Activated gamma-delta T cell treated with Interleukin-2 at 50 U/mL for 16 hours (primary cell): ENCODE results near the gene SRSF4.

ENCODE experiments used
- DNase-seq: peaks from one replicate; pipeline ENCODE4 v3.0.0-alpha.2; 2020

The SRSF4 gene

DNA sequence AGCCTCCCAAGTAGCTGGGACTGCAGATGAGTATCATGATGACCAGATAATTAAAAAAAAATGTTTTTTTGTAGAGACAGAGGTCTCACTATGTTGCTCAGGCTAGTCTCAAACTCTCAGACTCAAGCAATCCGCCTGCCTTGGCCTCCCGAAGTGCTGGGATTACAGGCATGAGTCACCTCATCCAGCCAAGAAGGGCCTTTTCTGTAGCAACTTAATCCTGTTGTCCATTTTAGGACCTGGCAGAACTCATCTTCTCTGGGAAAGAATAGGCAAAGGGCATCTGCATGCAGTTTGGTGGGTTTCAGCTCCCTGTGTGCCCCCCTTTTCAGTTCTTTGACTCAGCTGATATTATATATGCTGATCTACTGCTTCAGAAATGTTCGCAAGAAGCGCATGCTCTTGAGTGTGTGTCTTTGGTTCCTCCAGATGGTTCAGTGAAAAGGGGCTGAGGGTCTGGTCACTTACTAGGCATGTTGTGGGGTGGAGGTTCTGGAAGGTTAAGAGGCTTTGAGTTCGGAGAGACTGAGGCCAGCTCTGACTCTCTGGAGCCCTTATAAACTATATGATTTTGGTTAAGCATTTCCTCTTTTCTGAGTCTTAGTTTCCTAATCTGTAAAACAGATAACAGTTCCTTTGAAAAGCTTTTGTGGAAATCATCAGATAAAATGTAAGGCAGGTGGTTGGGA, 19.4 kb upstream of the SRSF4 start:
- DNase-seq, result no peak

DNA sequence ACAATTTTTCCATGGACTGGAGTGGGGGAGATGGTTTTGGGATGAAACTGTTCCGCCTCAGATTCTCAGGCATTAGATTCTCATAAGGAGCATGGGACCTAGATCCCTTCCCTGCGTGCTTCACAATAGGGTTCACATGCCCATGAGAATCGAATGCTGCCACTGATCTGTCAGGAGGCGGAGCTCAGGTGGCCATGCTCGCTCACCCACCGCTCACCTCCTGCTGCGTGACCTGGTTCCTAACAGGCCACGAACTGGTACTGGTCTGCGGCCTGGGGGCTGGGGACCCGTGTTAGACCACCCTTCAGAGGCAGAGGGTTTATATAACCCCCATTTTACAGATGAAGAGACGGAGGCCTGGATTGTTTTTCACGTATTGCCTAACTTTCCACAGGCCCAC, 16.3 kb upstream of the SRSF4 start:
- DNase-seq, result no peak

DNA sequence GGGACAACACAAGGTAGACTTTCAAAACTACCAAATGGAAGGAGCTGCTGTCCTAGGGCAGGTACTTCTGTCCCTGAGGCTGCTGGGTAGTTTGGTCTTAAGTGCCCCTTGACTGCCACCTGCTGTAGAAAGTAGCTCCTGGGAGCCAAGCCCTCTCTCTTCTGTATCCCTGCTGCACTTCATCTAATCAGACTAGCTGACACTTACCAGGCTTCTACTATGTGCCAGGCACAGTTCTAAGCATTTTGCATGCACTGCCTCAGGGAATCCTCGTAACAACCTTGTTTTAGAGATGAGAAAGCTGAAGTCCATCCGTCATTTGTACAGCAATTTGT, 15.9 kb upstream of the SRSF4 start:
- DNase-seq, result peak; percentile 9

DNA sequence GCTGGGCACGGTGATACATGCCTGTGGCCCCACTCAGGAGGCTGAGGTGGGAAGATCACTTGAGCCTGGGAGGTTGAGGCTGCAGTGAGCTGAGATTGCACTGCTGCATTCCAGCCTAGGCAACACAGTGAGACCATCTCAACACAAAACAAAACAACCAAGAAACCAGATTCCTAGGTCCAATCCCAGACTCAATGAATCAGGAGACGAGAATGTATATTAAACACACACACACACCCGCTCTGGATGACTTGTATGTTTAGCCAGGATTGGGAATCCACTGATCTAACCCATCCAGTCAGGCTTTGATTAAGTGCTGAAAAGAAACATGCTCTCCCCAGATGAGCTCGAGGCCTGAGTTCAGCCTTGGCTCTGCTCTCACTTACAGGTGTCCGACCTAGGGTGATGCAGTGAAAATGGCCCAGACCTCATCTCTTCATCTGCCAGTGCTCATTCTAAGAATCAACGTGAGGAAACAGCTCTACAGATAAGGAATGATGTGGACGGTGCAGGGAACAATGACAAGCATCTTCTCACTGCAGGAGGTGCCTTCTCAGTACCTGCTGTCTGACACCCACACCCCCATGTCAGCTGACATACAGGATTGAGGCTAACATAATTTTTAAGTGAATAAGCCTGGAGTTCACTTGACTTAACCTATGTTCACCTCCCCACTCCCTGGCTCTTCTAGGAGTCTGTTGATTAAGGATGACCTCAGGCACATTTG, 15.3 kb upstream of the SRSF4 start:
- no peak for DNase-seq

DNA sequence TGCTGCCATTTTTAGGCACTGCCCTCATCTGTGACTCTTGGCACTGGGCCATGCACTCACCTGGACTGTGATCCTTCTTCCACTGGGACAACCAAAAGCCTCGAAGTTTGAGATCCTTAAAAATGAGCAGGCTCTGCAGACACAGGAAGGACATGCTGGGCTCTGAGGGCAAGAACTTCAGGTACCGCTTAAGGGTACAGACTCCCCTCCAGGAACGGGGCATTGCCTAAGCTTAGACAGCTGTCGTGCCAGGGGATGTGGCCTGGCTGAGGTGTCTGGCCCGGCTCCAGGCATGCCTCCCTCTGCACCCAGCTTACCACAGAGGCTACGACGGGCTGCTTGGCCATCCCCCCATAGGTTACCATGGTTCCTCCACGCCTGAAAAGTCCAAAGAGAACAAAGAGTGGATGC, 14.2 kb upstream of the SRSF4 start:
- no peak for DNase-seq

DNA sequence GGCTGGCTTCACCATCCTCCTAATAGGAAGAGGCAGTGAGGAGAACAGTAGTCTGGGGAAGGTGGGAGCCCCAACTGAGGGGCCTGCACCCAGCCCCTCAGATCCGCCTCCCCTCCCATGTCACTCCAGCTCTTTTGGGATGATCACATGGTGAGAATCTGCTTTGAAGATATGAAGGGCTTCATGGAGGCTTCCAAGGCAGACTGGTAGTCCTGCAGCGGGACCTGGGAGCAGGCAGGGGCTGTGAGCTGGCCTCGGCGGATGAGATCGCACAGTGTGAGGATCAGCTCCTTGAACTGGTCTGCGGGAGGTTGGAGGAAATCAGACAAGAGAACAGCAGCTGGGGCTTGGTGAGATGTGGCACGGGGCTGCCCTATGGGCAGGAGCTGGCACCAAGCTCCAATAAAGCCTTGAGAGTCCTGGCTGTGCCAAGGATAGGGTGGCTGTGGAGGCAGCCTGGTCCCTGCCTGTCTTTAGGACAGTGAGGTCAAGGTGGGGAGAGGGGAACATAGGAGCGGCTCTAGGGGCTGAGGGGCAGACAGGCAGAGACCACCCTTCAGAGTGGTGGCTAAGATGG, 12.3 kb upstream of the SRSF4 start:
- DNase-seq, result no peak

DNA sequence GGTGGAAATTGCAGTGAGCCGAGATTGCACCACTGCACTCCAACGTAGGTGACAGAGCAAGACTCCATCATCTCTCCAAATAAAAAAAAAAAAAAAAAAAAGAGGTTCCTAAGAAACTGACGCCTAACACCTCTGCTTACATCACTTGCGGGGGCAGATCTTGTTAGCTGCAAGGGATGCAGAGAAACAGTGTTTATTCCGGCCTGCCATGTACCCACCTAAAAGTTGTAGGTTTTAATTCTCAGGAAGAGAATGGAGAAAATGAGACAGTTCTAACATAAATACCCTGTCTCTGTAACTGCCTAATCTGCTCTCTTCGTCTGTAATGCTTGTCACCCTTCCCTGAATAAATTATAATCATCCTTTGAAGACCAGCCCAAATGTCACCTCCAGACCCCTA, 9.0 kb upstream of the SRSF4 start:
- no peak for DNase-seq

DNA sequence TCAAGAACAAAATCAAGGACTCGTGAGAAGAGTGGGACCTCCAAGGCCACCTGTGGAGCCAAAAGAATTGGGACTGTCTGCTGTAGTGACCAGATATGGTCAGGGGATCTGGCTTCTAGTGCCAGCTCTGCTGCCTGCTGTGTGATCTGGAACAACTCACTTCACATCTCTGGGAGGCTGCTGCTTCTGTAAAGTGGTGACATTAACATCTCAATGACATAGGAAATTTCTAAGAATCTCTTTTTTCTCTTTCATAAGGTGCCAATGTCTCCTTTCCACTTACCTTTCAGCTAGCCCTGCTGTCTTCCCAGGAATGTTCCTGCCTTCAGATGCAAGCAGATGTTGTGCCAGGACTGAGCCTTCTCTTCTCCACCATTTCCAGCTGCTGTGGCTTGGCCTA, 5.0 kb upstream of the SRSF4 start:
- no peak for DNase-seq

DNA sequence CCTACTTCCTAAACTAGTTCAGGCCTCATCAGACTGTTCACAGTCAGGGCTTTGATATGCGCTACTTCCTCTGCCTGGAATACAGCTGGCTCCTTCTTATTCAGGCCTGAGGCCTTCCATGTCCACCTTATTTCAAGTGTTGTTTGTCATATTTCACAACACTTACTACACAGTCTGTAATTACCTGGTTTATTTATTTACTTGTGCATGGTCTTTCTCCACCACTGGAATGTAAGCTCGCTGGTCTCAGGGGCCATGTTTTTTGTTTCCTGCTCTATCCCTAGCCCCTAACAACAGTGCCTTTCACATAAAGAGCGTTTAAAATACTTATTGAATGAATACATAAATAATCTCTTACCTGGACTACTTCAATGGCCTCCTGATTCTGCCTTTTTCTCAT, 4.6 kb upstream of the SRSF4 start:
- no peak for DNase-seq

DNA sequence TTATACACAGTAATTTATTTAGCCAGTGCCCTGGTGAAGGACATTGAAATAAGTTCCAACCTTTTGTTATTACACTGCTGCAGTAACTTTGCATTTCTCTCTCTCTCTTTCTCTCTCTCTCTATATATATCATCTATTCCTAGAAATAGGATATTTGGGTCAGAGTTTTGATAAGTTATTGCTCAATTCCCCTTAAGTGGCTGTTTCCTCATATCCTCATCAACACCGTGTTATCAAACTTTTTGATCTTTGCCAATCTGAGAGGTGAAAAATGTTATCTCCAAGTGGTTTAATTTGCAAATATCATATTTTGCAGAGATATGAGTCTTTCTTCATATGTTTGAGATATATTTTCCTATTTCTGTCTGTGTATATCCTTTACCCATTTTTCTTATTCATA, 1.6 kb upstream of the SRSF4 start:
- no peak for DNase-seq

DNA sequence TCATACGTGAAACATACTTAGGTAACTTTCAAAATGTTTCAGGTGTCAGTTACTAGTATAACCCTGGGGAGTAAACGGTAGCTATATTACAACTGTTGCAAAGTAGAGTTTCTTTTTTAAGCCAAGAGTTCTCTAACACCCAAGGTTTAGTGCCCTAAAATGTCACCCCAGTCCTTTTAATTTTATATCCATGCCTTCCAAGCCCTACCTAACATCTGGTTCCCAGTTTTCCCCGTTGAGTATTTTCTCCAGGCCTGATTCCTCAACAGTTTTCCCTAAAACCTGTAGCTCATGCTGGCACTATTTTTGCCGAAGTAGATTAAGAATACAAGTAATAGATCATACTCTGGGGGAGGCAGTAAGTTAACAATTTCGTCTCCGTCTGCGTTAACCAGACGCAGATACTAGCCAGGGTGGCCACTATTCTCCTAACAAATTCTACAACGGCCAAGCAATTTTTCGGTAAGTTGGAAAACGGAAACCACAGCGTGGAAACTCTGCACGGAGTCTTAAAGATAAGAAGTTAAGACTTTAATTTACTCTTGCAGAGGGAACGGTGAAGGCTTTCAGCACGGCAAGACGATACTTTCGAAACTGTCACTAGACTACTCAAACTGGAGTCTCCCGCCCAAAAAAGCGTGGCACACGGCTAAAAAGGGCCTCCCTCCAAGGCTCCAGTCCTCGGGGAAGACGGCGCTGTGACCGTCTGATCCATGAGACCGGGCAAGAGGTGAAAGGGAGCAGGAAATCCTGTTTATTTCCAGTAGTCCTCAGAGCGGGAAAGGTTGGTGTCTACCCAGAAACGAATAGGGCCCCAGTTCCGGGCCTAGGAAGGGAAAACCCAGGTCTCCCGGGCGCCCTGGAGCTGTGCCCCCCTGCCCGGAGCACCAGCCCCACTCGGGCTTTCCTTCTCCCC, 945 bp downstream of the SRSF4 start:
- DNase-seq, result no peak

DNA sequence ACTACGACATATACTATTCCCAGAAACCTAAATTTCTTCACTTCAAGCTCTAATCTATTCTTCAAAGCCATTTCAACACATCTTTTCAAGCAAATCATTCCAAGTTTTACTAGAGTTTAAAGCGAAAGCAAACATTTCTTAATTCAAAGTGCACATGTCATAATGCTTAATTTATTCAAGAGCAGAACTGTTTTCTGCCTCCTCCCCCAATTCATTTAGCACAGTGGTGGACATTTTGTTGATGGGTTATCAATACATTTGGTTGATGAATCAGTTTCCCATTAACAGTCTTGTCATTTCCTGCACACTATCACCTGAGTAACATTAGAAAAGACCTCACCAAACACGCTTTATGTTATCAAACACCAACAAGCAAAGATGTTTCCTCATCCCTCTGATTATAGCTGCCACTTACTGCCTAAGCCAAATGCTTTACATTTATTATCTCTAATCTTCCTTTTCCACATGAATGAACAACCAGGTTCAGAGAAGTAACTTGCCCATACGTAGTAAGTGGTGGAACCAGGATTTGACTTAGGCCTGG, 2.0 kb downstream of the SRSF4 start:
- no peak for DNase-seq

DNA sequence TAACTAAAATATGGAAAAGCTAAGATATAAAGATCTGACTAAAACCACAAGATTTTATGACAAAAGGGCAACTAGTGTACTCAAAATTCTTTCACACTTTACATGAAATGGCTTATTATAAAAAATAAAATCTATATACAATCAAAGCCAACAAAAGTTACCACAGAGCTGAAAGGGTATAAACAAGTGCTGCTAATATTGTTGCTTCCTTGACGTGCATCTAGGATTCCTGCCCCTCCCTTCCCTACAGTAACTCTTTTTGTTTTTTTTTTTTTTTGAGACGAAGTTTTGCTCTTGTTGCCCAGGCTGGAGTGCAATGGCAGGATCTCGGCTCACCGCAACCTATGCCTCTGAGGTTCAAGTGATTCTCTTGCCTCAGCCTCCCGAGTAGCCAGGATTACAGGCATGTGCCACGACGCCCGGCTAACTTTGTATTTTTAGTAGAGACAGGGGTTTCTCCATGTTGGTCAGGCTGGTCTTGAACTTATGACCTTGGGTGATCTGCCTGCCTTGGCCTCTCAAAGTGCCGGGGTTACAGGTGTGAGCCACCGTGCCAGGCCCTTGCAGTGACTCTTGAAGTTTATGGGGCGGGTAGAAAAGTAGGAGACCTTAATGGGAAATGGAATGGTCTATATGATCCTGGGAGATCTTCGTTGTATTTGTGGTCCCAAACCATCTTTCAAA, 4.5 kb downstream of the SRSF4 start:
- no peak for DNase-seq

DNA sequence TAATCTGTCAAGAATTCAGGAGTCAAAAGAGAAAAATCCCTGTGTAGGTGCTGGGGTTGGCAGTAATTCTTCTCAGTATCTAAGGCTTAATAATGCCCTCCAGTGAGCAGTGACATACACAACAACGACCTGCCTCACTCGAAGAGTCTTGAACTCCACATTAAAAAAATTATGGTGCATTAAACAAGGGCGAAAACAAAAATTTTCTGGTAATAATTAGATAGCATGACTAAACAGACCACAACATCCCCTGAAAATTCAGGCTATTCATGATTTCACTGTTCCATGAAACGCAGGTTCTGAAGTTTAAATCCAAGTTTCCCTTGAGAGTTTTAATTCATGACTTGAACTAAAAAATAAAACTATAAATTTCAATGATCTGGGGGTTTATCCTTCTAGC, 5.1 kb downstream of the SRSF4 start:
- no peak for DNase-seq

DNA sequence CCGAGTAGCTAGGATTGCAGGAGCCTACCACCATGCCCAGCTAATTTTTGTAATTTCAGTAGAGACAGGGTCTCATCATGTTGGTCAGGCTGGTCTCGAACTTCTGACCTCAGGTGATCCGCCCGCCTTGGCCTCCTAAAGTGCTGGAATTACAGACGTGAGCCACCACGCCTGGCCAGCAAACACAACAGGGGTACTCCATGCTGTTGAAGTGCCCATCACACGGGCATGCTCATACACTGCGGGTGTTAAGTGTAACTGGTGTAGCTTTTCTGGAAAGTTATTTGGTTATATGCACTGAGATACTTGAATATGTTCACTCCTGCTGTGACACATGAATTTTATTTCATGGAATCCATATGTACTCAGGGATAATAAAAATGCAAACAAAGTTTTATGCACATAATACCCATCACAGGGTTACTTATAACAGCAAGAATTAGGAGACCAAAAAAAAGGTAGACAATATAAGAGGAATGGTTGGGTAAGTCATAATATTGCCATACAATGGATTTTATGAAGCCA, 9.2 kb downstream of the SRSF4 start:
- DNase-seq, result no peak

DNA sequence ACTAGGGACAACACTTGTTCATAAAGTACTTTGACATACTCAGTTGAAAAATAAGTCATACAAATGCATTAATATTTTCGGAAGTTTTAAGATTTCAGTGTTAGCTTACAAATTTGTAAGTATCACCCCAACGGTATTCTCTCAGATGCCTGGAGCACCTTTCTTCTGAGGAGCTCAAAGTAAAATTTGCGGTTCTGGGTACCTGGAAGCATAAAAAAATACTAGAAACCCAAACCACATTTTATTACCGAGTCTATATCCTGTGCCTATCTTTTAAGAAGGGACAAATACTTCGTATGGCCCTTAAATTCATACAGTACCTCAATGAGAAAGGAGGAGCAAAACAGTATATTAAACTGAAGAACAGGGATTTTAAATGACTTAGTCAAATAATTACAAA, 10.2 kb downstream of the SRSF4 start:
- DNase-seq, result no peak

DNA sequence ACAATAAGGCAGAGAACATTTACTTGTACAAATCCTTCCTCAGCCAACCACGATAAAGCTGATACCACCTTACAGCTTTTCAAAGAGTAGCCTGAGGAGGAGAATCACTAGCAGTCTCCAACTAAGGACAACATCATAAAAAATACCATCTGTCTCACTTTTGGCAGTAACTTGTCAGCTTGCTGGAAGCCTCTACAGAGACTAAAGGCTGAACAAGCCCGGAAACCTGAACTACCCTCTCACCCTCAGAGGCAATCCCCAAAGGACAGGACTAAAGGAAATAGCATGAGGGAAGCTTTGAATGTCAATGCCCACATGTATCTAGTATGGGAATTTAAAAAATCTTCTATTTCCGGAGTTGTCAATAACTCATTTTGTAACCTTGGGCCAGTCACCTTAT, 10.6 kb downstream of the SRSF4 start:
- no peak for DNase-seq

DNA sequence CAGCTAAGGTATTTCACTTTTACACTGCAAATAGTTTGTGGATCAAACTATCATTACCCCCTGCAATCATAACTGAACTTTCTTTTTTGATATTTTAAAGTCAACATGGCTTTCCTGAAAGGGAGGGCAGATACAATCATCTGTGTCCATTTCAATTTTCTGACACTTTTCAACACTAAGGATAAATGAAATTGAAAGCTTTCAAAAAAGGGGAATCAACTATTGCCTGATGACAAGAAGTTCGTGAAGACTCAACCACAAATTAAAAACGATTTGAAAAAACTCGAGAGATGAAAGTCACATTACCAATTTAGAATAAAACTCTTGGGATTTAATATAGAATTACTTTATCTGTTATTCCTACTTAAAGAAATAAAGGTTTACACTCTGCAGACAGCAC, 11.7 kb downstream of the SRSF4 start:
- DNase-seq, result no peak

DNA sequence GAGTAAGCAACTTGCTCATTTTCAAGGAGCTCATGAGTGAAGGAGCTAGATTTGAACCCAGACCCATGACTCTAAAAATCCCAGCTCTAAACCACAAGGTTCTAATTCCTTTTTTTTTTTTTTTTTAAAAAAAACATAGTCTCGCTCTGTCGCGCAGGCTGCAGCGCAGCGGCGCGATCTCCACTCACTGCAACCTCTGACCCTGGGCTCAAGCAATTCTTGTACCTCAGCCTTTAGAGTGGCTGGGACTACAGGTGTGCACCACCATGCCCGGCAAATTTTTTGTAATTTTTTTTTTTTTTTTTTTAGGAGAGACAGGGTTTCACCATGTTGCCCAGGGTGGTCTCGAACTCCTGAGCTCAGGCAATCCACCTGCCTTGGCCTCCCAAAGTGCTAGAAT, 13.8 kb downstream of the SRSF4 start:
- DNase-seq, result no peak

DNA sequence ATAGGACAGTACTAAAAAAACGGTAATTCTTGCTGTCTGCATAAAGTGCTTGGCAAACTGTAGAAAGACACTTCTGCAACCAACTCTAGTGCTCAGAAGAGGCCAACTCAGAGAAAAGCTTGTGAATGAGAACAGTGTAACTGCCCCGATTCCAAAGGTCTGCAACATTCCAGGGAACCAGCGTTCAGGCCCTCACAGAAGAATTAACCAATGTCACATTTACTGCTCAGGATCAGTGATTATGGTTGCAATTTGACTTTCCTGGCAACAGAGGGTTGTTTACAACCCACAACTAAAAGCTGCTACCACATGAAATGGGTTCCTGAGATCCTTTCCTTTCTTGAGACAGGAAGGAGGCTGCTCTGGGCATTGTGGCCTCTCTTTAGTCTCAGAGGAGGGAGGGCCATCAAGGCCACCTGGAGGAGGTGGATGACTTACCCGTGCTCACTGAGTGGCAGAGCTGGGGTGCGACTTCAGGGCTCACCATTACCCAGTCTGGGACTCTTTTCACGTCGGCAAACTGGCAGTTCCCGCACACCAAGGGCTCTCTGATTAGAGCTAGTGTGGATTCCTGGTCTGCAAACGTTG, 15.3 kb downstream of the SRSF4 start:
- DNase-seq, result no peak

DNA sequence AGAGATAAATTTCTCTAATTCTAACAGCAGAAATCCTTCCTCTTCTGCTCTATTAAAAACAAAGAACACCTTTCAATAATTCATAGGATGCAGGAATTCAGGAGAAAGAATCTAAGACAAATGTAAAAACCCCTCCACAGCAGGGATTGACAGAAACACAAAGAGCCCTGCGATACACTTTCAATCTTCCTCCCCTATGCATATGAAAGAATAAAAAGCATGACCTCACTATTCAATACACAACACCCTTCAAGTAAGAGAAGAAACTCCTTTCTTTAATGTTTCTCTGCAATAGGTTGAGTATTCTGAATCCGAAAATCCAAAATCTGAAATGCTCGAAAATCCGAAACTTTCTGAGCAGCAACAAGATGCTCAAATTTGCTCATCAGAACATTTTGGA, 17.1 kb downstream of the SRSF4 start:
- no peak for DNase-seq
